Activated naive CD8-positive, alpha-beta T cell treated with anti-CD3 and anti-CD28 coated beads for 36 hours (primary cell): ENCODE data around the gene TLR7. TPM values are rescaled to one million over a fixed set of nuclear protein-coding genes. Genes with fewer than 3 reads are reported as not detected.
A peak's percentile ranks its signal among the peaks of the same experiment; 100 is the strongest.

Experiments used
- DNase-seq: peaks from one replicate; pipeline ENCODE4 v3.0.0; 2021
- H3K27ac Mint-ChIP-seq: one replicate; pipeline ENCODE4 v1.8.0; 2022; ENCODE audit warnings: mild to moderate bottlenecking, moderate library complexity, mixed read lengths
- H3K27me3 Mint-ChIP-seq: one replicate; pipeline ENCODE4 v1.8.0; 2022; ENCODE audit warnings: mild to moderate bottlenecking, mixed read lengths
- H3K36me3 Mint-ChIP-seq: one replicate; pipeline ENCODE4 v1.8.0; 2021; ENCODE audit warnings: mild to moderate bottlenecking, mixed read lengths
- H3K4me1 Mint-ChIP-seq: one replicate; pipeline ENCODE4 v1.8.0; 2021; ENCODE audit warnings: mixed read lengths
- H3K4me3 Mint-ChIP-seq: one replicate; pipeline ENCODE4 v1.8.0; 2022; ENCODE audit warnings: mild to moderate bottlenecking, moderate library complexity, mixed read lengths
- H3K9me3 Mint-ChIP-seq: one replicate; pipeline ENCODE4 v1.8.0; 2022; ENCODE audit warnings: mixed read lengths
- total RNA-seq, 2 experiments: library from RNA; stranded (reverse); gene quantifications; one replicate each; pipeline ENCODE4 v1.2.3, GENCODE V29; 2021

The TLR7 gene
- total RNA-seq, result under 1 TPM; 0.21 to 0.28 TPM

- Mint-ChIP-seq H3K36me3 (peaks cover 3% of the 10 kb centered on the region), H3K27me3 (no peaks in the 10 kb centered on the region), H3K9me3 (peaks cover 2% of the 10 kb centered on the region), H3K4me3 (no peak within 1 kb of the TSS), H3K27ac (peak within 1 kb of the TSS; percentile 72), H3K4me1 (no peaks in the 10 kb centered on the region)
- no peak for DNase-seq
Observed at GRCh38 chrX:12866451-12867377, at the start of gene TLR7. TSS of gene TLR7 (plus strand) at chrX:12867072. CDS start at chrX:12867579, 507 bp downstream.

- no peaks in the 10 kb centered on the region for H3K9me3 Mint-ChIP-seq
- H3K36me3 Mint-ChIP-seq, result peaks cover 9% of the 10 kb centered on the region
- no peak overlapping the region for H3K27ac Mint-ChIP-seq
- no peak overlapping the region for H3K4me3 Mint-ChIP-seq
- no peak for DNase-seq
- H3K27me3 Mint-ChIP-seq, result no peaks in the 10 kb centered on the region
- H3K4me1 Mint-ChIP-seq, result no peaks in the 10 kb centered on the region
Observed at GRCh38 chrX:12817528-12817927, 49.3 kb upstream of the TLR7 start.

GRCh38 chrX:12819222-12819621, 47.6 kb upstream of the TLR7 start:
- Mint-ChIP-seq H3K27ac (peak overlapping the region; percentile 25), H3K4me1 (no peaks in the 10 kb centered on the region), H3K27me3 (no peaks in the 10 kb centered on the region), H3K36me3 (peaks cover 10% of the 10 kb centered on the region), H3K9me3 (no peaks in the 10 kb centered on the region), H3K4me3 (no peak overlapping the region)
- DNase-seq, result no peak

DNA sequence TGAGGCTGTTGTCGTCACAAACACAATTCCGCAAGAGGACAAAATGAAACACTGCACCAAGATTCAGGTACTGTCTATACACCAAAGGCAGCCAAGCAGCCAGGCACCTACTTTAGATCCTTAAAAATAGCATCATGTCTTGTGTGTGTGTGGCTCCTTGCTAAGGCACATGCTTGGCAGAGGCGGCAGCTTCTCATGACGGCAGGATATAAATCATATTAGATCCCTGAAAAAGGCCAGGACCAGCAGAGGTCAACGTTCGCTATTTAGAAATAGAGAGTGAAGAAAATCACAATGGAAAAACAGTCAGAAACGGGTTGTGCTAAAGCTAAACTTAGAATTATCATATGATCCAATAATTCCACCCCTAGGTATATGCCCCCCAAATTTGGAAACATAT, 46.1 kb upstream of the TLR7 start:
- no peaks in the 10 kb centered on the region for H3K4me1 Mint-ChIP-seq
- no peak for DNase-seq
- no peak overlapping the region for H3K4me3 Mint-ChIP-seq
- H3K27me3 Mint-ChIP-seq, result no peaks in the 10 kb centered on the region
- no peak overlapping the region for H3K27ac Mint-ChIP-seq
- H3K9me3 Mint-ChIP-seq, result no peaks in the 10 kb centered on the region
- peaks cover 20% of the 10 kb centered on the region for H3K36me3 Mint-ChIP-seq

DNA sequence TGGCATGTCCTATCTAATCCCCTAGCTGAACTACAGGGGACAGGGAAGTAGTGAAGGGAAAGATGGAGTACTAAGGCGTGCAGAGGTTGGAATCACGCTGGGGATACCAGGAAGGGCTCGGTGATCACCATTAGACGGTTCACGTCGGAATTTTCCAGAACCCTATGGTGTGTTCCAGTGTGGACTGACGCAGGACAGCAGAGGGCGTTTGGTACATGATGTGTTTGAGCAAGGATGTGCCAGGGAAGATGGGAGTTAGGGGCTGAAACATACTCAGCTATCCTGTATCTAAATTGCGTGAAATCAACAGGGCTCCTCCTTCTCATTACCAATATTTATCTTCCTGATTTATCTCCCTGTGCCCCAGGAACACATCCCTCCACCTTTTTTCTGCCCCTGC, 41.9 kb upstream of the TLR7 start:
- no peak overlapping the region for H3K4me3 Mint-ChIP-seq
- DNase-seq, result no peak

DNA sequence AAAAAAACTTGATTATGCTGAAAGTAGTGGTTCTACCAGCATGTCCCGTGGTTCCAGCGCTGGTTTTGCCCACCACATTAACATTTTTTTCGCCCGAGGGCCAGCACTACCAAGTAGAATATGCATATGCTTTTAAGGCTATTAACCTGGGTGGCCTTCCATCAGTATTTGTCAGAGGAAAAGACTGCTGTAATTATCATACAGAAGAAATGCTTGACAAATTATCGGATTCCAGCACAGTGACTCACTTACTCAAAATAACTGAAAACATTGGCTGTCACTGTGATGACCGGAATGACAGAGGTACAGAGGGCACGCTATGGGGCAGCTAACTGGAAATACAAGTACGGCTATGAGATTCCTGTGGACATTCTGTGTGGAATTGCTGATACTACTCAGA, 41.1 kb upstream of the TLR7 start:
- DNase-seq, result no peak
- Mint-ChIP-seq H3K4me3 (no peak overlapping the region), H3K27me3 (no peaks in the 10 kb centered on the region), H3K27ac (no peak overlapping the region), H3K4me1 (no peaks in the 10 kb centered on the region), H3K9me3 (no peaks in the 10 kb centered on the region), H3K36me3 (peaks cover 16% of the 10 kb centered on the region)

More for the DNA sequence above, 41.9 kb upstream of the TLR7 start:
- H3K4me1 Mint-ChIP-seq, result no peaks in the 10 kb centered on the region
- H3K36me3 Mint-ChIP-seq, result peaks cover 16% of the 10 kb centered on the region
- H3K27me3 Mint-ChIP-seq, result no peaks in the 10 kb centered on the region
- H3K27ac Mint-ChIP-seq, result peak overlapping the region; percentile 21
- H3K9me3 Mint-ChIP-seq, result no peaks in the 10 kb centered on the region

- Mint-ChIP-seq H3K4me1 (peaks cover 13% of the 10 kb centered on the region), H3K27ac (peak overlapping the region; percentile 91), H3K36me3 (no peaks in the 10 kb centered on the region), H3K4me3 (no peak overlapping the region), H3K9me3 (no peaks in the 10 kb centered on the region), H3K27me3 (no peaks in the 10 kb centered on the region)
- no peak for DNase-seq
Observed at GRCh38 chrX:12843061-12843667, 23.7 kb upstream of the TLR7 start.

DNA sequence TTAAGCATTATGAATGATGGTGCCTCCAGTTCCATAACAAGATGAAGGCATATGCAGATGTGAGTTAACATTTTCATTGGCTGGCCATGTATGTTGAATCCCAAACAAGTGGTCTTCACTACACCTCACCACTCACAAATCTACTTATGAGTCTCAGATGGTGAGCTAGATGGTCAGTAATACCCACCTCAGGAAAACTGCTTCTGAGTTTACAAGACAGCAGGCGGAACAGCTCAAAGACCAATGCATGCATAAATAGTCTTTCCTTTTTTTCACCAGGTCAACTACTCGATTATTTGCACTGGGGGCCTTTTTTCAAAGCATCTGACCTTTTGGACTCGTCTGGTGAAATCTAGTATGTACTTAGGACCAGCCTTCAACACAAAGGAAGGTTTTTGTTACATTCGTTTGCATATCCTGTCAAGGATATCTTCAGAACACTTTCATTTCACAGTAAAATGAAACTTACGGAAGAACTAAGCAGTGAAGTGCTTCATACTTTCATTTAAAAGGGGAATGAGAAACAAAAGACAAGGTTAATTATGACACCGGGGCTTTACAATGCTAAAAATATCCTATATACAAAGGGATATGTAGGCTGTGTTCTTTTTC, 23.1 kb upstream of the TLR7 start:
- H3K27ac Mint-ChIP-seq, result peak overlapping the region; percentile 91
- DNase-seq, result no peak
- H3K36me3 Mint-ChIP-seq, result no peaks in the 10 kb centered on the region
- no peaks in the 10 kb centered on the region for H3K27me3 Mint-ChIP-seq
- H3K4me1 Mint-ChIP-seq, result peaks cover 13% of the 10 kb centered on the region
- H3K9me3 Mint-ChIP-seq, result no peaks in the 10 kb centered on the region
- peak overlapping the region; percentile 54 for H3K4me3 Mint-ChIP-seq

GRCh38 chrX:12844319-12844718, 22.6 kb upstream of the TLR7 start:
- H3K4me3 Mint-ChIP-seq, result no peak overlapping the region

DNA sequence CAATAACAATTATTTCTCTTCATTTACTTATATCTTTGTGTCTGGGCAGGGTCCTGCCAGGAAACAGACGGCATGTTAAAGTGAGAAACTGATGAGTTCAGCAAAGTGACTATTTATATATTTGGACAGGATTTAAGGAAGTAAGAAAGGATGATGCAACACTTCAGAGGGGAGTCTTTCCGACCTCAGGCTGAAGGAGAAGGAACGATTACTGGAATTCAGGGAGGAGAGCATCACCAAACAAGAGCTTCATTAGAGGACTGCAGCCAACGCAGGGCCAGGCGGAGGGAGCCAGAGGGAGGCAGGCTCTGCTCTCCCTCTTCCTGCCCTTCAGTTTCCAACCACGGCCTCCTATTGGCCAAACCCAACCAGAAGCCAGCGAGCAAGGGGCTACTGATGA, 1.5 kb upstream of the TLR7 start:
- H3K9me3 Mint-ChIP-seq, result peaks cover 4% of the 10 kb centered on the region
- DNase-seq, result no peak
- no peak overlapping the region for H3K27ac Mint-ChIP-seq
- no peaks in the 10 kb centered on the region for H3K27me3 Mint-ChIP-seq
- no peak overlapping the region for H3K4me3 Mint-ChIP-seq
- no peaks in the 10 kb centered on the region for H3K4me1 Mint-ChIP-seq
- H3K36me3 Mint-ChIP-seq, result peaks cover 5% of the 10 kb centered on the region

More at GRCh38 chrX:12844319-12844718, 22.6 kb upstream of the TLR7 start:
- peak overlapping the region; percentile 91 for H3K27ac Mint-ChIP-seq
- no peaks in the 10 kb centered on the region for H3K27me3 Mint-ChIP-seq
- peaks cover 13% of the 10 kb centered on the region for H3K4me1 Mint-ChIP-seq
- H3K36me3 Mint-ChIP-seq, result no peaks in the 10 kb centered on the region
- peaks cover 1% of the 10 kb centered on the region for H3K9me3 Mint-ChIP-seq
- DNase-seq, result no peak

- H3K9me3 Mint-ChIP-seq, result peaks cover 2% of the 10 kb centered on the region
- DNase-seq, result no peak
- no peak overlapping the region for H3K27ac Mint-ChIP-seq
- no peak overlapping the region for H3K4me3 Mint-ChIP-seq
- peaks cover under 1% of the 10 kb centered on the region for H3K36me3 Mint-ChIP-seq
- H3K4me1 Mint-ChIP-seq, result no peaks in the 10 kb centered on the region
- no peaks in the 10 kb centered on the region for H3K27me3 Mint-ChIP-seq
Observed at GRCh38 chrX:12867685-12868084, 813 bp downstream of the TLR7 start.

- H3K9me3 Mint-ChIP-seq, result peaks cover 2% of the 10 kb centered on the region
- H3K36me3 Mint-ChIP-seq, result no peaks in the 10 kb centered on the region
- peak overlapping the region; percentile 51 for H3K27ac Mint-ChIP-seq
- DNase-seq, result no peak
- H3K4me3 Mint-ChIP-seq, result no peak overlapping the region
- H3K4me1 Mint-ChIP-seq, result no peaks in the 10 kb centered on the region
- H3K27me3 Mint-ChIP-seq, result no peaks in the 10 kb centered on the region
Observed at GRCh38 chrX:12868747-12869146, 1.9 kb downstream of the TLR7 start.

GRCh38 chrX:12871257-12871656, 4.4 kb downstream of the TLR7 start:
- H3K4me1 Mint-ChIP-seq, result no peaks in the 10 kb centered on the region
- no peak overlapping the region for H3K27ac Mint-ChIP-seq

GRCh38 chrX:12872741-12873140, 5.9 kb downstream of the TLR7 start:
- no peak for DNase-seq
- H3K36me3 Mint-ChIP-seq, result no peaks in the 10 kb centered on the region
- H3K27me3 Mint-ChIP-seq, result no peaks in the 10 kb centered on the region
- H3K4me3 Mint-ChIP-seq, result no peak overlapping the region
- no peaks in the 10 kb centered on the region for H3K4me1 Mint-ChIP-seq
- H3K27ac Mint-ChIP-seq, result no peak overlapping the region
- H3K9me3 Mint-ChIP-seq, result peaks cover 2% of the 10 kb centered on the region

More at GRCh38 chrX:12871257-12871656, 4.4 kb downstream of the TLR7 start:
- Mint-ChIP-seq H3K4me3 (no peak overlapping the region), H3K27me3 (no peaks in the 10 kb centered on the region), H3K9me3 (peaks cover 2% of the 10 kb centered on the region), H3K36me3 (no peaks in the 10 kb centered on the region)
- DNase-seq, result no peak

- H3K4me1 Mint-ChIP-seq, result no peaks in the 10 kb centered on the region
- H3K27ac Mint-ChIP-seq, result no peak overlapping the region
- no peaks in the 10 kb centered on the region for H3K27me3 Mint-ChIP-seq
- no peaks in the 10 kb centered on the region for H3K36me3 Mint-ChIP-seq
- no peak for DNase-seq
- H3K9me3 Mint-ChIP-seq, result no peaks in the 10 kb centered on the region
- no peak overlapping the region for H3K4me3 Mint-ChIP-seq
Observed at GRCh38 chrX:12874581-12874980, 7.7 kb downstream of the TLR7 start.
